Prostate gland (tissue), 2 donors: ENCODE data around the gene CLRN3. TPM values are rescaled to one million over a fixed set of nuclear protein-coding genes. Genes with fewer than 3 reads are reported as not detected.

Source experiments
- DNase-seq: peaks from one replicate; pipeline ENCODE4 v3.0.0-alpha.2; 2019; ENCODE audit warnings: low spot score
- H3K27ac ChIP-seq, 2 donors: fragments of 200-600 bp; sonication (generic); 2 replicates each; pipeline ENCODE4 v1.5.1; 2017 to 2019
- H3K27me3 ChIP-seq: fragments of 200-600 bp; sonication (generic); replicated peaks from 2 replicates; pipeline ENCODE4 v1.5.1; 2019; ENCODE audit not compliant: insufficient read depth
- H3K36me3 ChIP-seq, 2 donors: fragments of 200-600 bp; sonication (generic); 1 replicate in 1 of 2; 2 replicates in 1 of 2; pipeline versions ENCODE4 v1.5.1 to v1.8.1; 2017 to 2019
- H3K4me1 ChIP-seq: fragments of 200-600 bp; sonication (generic); replicated peaks from 2 replicates; pipeline ENCODE4 v1.5.1; 2019
- H3K4me3 ChIP-seq, 2 donors: fragments of 200-600 bp; sonication (generic); 2 replicates each; pipeline ENCODE4 v1.5.1; 2017 to 2019
- H3K9me3 ChIP-seq: fragments of 200-600 bp; sonication (generic); 2 replicates; pipeline ENCODE4 v1.5.1; 2017
- CTCF ChIP-seq, 4 experiments: fragments of 200-600 bp in 2 of 4; fragments of 450-650 bp in 2 of 4; sonication (generic) in 2 of 4; IDR thresholded peaks; 1 replicate in 3 of 4; 2 replicates in 1 of 4; pipeline ENCODE4 v1.5.1; 2016 to 2019; ENCODE audit warnings: antibody characterized with exemption in 4 of 4, mild to moderate bottlenecking in 2 of 4, moderate library complexity in 2 of 4
- POLR2A ChIP-seq: fragments of 450-650 bp; IDR thresholded peaks from one replicate; pipeline ENCODE4 v1.6.1; 2016; ENCODE audit warnings: antibody characterized with exemption, mild to moderate bottlenecking
- POLR2AphosphoS5 ChIP-seq: sonication (generic); formaldehyde crosslinking; IDR thresholded peaks from one replicate; pipeline ENCODE4 v1.6.1; 2017; ENCODE audit warnings: antibody characterized with exemption
- WGBS: methylation state at CpG from one replicate; pipeline ENCODE4 v1.1.5; 2018; 5-methylcytosine and 5-hydroxymethylcytosine counted together
- intact Hi-C: fragments of 100-400 bp; cut with DNase I; formaldehyde crosslinking; loops from one replicate; pipeline ENCODE4 v1.14.2; 2022
- total RNA-seq, 2 donors: library from RNA; depleted of rRNA; stranded (reverse); fragments of >200 nt; gene quantifications; one replicate each; pipeline ENCODE4 v1.1.0, GENCODE V29; 2016

Gene CLRN3
- total RNA-seq, 2 donors from 2014 or later: not detected

GRCh38 chr10:127849921-127850320 lies 42.8 kb downstream of the CLRN3 start:
- H3K27me3 ChIP-seq: peaks cover 3% of the 10 kb centered on the region
- intact Hi-C loops: loop anchor here (5.0 kb wide), 1 partner anchor 1868 kb away; no protein-coding TSS in a partner anchor
- H3K36me3 ChIP-seq: no peaks in the 10 kb centered on the region
- H3K27ac ChIP-seq: no peak overlapping the region
- WGBS: 65% methylated on average over 8 of the region's 8 CpGs
- no peak for DNase-seq
- no peaks in the 10 kb centered on the region for H3K9me3 ChIP-seq
- TF ChIP-seq CTCF (IDR thresholded peaks at IDR 0.05) (no peak), POLR2A (no peak), POLR2AphosphoS5 (no peak)
- no peaks in the 10 kb centered on the region for H3K4me1 ChIP-seq
- H3K4me3 ChIP-seq: no peak overlapping the region

- TF ChIP-seq POLR2AphosphoS5: no peak
- no peak for TF ChIP-seq POLR2A
- no peak for TF ChIP-seq CTCF (IDR thresholded peaks at IDR 0.05)
Observed at GRCh38 chr10:127849224-127849623, 43.5 kb downstream of the CLRN3 start.

GRCh38 chr10:127848226-127848625 lies 44.5 kb downstream of the CLRN3 start:
- H3K27ac ChIP-seq: no peak overlapping the region
- no peak for DNase-seq
- H3K36me3 ChIP-seq: no peaks in the 10 kb centered on the region
- TF ChIP-seq CTCF (IDR thresholded peaks at IDR 0.05) (no peak), POLR2A (no peak), POLR2AphosphoS5 (no peak)
- intact Hi-C loops: no loop called here
- no peaks in the 10 kb centered on the region for H3K4me1 ChIP-seq
- 86% methylated on average over 6 of the region's 6 CpGs for WGBS
- peaks cover 2% of the 10 kb centered on the region for H3K27me3 ChIP-seq
- H3K9me3 ChIP-seq: no peaks in the 10 kb centered on the region
- H3K4me3 ChIP-seq: no peak overlapping the region

More at GRCh38 chr10:127849224-127849623, 43.5 kb downstream of the CLRN3 start:
- no peak for DNase-seq
- 92% methylated on average over 8 of the region's 8 CpGs for WGBS
- no peaks in the 10 kb centered on the region for H3K9me3 ChIP-seq
- intact Hi-C loops: no loop called here
- no peaks in the 10 kb centered on the region for H3K36me3 ChIP-seq
- peaks cover 3% of the 10 kb centered on the region for H3K27me3 ChIP-seq
- H3K4me3 ChIP-seq: no peak overlapping the region
- no peaks in the 10 kb centered on the region for H3K4me1 ChIP-seq
- H3K27ac ChIP-seq: no peak overlapping the region

DNA sequence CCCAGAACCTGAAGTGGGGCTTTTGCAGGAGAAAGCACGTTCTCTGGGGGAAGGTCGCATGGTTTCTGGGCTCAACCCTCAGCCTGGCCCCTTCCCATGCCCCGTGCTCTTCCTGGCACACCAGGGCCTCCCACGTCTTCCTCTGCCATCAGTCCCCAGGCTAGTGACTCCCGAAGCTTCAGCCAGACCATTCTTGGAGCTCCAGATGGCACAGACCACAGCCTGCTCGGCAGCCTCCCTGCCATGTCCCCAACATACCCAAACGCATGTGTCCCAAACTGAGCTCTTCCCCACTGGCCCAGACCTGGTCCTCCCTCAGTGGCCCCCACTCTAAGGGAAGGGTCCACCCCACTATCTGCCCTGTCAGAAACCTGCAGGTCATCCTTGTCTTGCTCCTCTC lies 47.0 kb downstream of the CLRN3 start:
- intact Hi-C loops: no loop called here
- peaks cover 2% of the 10 kb centered on the region for H3K27me3 ChIP-seq
- TF ChIP-seq POLR2A: no peak
- no peak for TF ChIP-seq CTCF (IDR thresholded peaks at IDR 0.05)
- no peak for TF ChIP-seq POLR2AphosphoS5
- H3K4me3 ChIP-seq: no peak overlapping the region
- 57% methylated on average over 7 of the region's 7 CpGs for WGBS
- no peaks in the 10 kb centered on the region for H3K36me3 ChIP-seq
- no peak overlapping the region for H3K27ac ChIP-seq
- H3K9me3 ChIP-seq: no peaks in the 10 kb centered on the region
- no peaks in the 10 kb centered on the region for H3K4me1 ChIP-seq
- no peak for DNase-seq

DNA sequence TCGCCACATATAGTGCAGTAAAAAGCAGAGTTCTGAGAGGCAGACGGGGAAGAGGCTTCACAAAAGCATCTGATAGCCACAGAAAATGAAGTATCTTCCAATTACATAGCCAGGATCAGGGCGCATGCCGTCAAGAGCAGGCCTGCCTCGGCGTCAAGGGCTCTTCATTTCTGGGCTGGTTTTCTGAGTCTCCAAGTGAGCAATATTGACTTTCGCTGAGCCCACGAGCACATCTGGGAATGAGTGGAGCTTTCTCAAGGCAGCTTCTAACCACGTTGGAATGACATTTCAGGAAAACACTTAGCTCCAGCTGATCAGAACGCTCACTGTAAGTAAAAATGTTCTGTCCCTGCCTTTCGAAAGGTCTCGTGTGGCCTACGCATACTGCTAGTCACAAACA lies 51.9 kb downstream of the CLRN3 start:
- H3K9me3 ChIP-seq: no peaks in the 10 kb centered on the region
- 70% methylated on average over 13 of the region's 13 CpGs for WGBS
- peaks cover 2% of the 10 kb centered on the region for H3K27me3 ChIP-seq
- intact Hi-C loops: no loop called here
- no peaks in the 10 kb centered on the region for H3K4me1 ChIP-seq
- no peaks in the 10 kb centered on the region for H3K36me3 ChIP-seq
- H3K27ac ChIP-seq: no peak overlapping the region
- no peak overlapping the region for H3K4me3 ChIP-seq
- no peak for DNase-seq
- no peak for TF ChIP-seq CTCF (IDR thresholded peaks at IDR 0.05)
